ENCODE data around the gene KIF5C.

KIF5C gene

DNA sequence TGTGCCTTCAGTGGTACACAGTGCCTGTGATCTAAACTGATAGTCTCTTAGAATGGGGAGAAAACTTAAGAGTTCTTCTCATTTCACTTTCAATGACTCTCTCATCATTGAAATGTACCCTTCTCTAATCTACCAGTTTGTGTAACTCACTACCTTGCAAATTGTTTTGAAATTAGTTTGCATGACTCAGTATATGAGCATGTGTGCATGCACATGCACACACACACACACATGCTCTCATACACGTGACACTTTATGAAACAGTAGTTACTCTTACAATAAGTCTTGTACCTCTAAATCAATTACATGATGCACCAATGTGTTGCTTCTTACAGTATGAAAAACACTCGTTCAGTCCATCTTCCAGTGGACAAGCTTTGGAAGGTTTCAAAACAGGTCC lies 174.1 kb downstream of the KIF5C start:
- no peak for DNase-seq (ENCODE audit: low spot score)

GRCh38 chr2:149050188-149050587 lies 175.2 kb downstream of the KIF5C start:
- no peak for DNase-seq (ENCODE audit: low spot score)

DNA sequence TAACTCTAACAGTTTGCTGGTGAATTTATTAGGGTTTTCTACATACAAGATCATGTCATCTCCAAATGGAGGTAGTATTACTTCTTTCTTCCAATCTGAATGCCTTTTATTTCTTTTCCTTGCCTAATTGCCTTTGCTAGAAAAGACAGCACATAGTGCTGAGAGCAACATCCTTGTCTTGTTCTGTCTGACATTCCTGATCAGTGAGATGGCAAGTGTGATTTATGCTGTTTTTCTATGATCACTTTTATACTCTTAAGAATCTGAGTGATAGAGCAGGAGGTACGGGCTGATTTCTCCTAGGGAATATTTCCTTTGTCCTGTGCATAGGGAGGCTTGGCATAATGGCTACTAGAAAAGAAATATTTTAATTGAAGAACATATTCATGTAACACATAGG lies 180.7 kb downstream of the KIF5C start:
- no peak for DNase-seq (ENCODE audit: low spot score)

GRCh38 chr2:149056541-149057255 lies 181.7 kb downstream of the KIF5C start:
- no peak for DNase-seq (ENCODE audit: low spot score)

- DNase-seq (ENCODE audit: low spot score) = no peak
Observed at GRCh38 chr2:149057401-149057800, 182.4 kb downstream of the KIF5C start.

GRCh38 chr2:149058936-149059335 lies 183.9 kb downstream of the KIF5C start:
- DNase-seq (ENCODE audit: low spot score) = no peak

DNA sequence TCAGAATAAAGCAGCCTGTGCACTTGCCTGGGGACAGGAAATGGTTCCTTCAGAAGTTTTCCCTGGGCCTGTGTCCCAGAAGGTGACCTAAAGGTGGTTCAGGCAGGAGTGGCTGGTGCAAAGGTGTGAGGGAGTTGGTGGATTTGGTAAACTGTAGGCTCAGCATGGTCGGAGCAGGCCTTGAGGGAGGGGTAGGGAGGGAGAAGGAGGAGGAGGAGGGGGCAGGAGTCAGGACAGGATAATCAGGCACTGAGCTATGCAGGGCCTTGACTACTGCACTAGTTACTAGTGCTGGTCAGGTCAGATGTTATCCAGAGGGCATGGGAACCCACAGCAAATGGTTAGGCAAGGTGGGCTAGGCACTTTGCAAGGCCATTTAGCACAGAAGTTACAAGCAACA lies 184.8 kb downstream of the KIF5C start:
- DNase-seq (ENCODE audit: low spot score) = no peak

- DNase-seq (ENCODE audit: low spot score) = no peak
Observed at GRCh38 chr2:149061133-149061745, 186.2 kb downstream of the KIF5C start.

DNA sequence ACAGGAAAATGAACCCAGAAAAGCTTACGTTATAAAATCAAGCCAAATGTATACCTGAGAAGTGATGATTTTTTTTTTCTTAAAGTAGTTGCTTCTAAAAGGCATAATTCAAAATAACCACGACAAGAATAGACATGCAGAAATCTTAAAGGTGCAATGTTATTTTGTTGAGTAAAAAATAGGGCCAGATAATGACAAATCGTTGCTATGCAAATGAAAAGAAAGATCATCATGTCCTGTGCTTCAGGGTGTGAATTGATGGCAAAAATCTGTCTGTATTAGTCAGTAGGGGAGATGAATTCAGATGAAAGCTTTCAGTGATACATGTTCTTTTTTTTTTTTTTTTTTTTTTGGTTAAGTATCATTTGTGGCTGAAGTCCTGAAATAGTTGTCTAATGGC lies 187.5 kb downstream of the KIF5C start:
- DNase-seq (ENCODE audit: low spot score) = no peak

DNA sequence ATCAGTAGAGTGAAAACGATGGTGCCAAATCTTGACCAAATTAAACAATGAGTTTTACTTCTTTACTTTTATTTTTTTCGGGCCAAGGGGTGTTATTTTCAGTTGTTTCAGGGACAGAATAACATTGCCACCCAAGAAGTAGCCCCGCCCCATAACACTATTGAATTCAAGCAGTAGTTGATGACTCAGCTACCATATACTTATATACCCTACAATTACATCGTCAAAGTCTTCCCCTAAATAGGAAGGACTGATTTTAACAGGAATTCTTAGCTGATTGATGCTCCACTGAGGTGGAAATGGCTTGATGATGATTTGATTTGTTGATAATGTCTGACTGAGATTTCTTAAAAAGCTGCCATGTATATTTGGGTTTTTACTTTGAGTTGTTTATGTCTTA lies 188.2 kb downstream of the KIF5C start:
- no peak for DNase-seq (ENCODE audit: low spot score)

DNA sequence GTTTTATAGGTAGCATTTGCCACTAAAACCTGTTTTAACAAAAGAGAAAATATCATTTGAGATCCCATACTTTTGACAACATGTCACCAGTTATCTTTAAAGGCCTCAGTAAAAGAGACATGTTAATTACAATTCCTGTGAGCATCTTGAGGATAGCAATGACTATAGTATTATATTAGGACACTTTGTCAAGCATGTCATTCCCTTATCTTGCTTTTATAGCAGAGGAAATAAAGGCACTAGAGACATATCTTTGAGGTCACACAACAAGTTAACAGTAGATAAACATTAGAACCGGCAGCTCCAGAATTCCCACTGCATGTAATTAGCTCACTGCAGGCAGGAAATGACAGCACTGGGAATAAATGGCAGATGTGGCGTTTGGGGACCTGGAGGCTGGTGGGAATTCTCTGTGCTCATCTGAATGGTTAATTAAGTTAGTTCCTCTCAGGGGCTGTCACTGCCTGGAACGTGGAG lies 189.4 kb downstream of the KIF5C start:
- DNase-seq (ENCODE audit: low spot score) = no peak

DNA sequence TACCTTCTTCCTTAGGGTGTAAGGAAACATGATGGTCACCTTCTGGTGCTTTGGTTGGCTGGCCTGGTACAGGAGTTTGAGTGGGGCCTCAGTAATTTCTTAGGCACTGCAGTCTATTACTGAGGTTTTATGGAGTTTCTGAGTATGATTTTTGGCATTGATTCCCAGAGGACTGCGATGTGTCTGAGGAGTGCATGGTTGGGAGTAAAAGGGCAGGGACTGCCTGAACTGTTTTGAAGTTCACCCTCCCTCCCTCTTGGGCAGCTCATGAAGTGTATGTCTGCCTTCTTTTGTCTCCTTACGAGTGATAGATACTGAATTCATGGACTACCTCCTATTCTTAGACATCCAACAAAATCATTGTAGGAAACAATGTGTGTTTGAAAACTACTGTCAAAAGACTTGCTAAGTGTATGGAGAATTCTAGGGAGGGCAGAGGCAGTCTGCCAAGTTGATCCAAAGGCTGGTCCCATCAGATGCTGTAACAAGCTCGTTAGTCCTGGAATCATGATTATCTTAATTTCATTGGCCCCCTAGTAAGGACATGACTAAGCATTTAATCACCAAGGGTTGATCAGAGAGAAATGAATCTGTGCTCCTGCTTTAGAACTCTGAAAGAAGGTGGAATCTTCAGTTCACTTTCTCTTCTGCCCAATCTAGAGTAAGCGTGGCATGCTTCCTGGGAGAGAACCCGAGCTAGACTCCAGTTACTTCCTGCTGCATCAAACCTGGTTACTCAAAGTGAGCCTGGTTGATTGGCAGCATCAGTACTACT lies 190.0 kb downstream of the KIF5C start:
- DNase-seq (ENCODE audit: low spot score) = no peak

DNA sequence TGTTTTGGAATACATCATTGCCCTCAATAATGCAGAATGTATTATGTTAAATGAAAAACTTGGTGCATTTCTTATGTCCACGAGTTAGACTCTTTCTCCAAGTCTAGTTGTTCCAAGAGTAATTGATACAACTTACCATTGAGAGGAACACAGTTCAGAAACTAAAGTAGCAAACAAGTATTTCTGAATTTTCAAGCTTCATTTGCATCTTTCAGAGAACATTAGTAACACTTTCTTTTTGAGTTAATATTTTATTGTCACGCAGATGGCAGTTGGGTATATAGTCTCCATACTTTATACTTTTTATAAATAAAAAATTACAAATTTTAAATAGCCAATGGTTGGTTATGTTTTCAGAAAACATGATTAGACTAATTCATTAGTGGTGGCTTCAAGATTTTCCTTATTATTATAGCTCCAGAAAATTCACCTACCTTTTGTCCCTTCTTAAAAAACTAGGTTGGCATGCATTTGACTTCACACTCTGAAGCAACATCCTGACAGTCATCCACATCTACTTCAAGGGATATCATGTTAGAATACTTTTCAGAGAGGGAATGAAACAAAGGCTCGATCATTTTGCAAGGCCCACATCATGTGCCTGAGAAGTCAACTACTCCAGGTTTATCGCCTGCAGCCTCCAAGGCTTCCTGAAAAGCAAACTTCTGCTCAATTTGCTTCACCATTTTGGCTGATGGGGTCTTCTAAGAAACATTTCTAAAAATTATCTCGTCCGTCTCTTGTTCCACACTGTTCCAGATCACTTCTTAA lies 193.4 kb downstream of the KIF5C start:
- no peak for DNase-seq (ENCODE audit: low spot score)

DNA sequence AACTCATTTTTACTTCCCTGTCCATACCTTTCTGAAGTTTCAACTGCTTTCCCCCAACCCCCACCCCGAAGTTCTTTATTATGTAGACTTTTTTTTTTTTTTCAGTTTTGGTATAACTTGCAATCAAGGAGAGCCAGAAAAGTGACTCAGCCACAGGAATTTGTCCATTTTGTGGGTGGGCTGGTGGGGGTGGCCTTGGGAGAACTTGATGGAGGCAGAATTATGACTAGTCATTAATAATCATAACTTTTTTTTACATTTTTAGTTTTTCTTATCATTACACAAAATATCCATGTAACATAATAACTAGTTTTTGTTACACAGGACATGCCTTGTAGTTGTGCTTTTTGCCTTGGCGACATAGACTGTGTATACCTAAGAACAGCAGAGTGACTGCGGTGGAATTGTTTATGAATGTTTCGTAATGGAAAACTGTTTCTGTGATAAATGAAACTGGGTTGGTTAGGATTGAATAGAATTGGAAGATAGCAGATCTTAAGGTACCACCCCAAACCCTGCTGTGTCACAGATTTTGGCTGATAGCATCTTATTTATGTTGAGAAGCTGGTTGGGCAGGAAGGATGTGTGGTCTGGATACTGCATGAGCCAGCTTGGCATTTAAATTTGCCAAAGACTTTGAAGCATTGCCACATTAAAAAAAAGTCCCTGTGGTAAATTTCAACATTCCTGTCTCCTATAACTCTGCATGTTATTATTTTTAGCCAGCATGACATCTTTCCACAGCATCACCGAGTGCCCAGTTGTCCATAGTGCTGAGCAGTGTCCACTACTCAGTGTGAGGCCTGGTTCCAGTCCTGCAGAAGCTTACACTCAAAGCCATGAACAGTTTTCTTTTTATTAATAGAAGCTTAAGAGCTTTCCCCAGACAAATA lies 194.2 kb downstream of the KIF5C start:
- no peak for DNase-seq (ENCODE audit: low spot score)

DNA sequence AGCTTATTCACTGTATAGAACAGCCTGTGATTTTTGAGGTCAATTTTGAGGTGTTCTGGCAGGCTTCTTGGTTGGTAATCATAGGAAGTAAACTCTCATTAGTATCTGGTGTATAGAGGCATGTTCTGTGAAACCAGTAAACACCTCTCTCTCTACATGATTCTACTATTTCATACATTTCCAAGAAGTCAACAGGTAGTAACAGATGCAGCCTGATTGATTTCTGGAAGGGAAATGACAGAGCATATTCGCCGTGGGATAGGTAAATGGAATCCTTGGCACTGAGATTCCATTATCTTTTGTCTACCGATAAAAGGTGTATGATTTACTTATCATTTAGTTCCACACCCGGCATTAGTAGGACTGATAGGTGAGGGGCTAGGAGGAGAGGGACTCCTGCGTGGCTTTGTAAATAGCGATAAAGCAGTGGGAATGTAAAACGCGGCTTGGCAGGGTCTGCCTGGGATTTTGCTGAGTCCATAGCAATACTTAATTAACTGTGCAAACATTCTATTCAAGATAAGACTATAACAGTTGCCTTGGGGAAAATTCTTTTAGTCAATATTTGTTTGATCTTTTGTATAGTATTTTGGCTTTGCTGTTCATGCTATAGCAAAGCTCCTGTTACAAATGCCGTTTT lies 195.8 kb downstream of the KIF5C start:
- no peak for DNase-seq (ENCODE audit: low spot score)

GRCh38 chr2:149075105-149075504 lies 200.1 kb downstream of the KIF5C start:
- DNase-seq (ENCODE audit: low spot score) = no peak

DNA sequence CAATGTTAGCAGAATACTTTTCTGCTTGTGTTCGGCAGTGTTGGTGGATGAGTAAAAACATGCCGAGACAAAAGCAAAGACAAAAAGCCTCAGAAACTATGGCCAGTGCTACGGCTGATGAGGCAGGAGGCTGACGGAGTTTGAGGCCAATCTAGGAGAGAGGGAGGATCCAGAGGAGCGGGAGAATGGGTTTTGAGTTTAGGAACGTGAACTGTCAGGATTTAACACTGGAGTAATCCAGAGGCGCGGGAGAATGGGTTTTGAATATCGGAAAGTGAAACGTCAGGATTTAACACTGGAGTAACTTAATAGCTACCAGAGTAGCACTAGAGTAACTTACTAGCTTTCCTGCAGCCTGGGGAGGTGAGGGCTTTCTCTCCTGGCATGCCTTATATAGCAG lies 200.8 kb downstream of the KIF5C start:
- no peak for DNase-seq (ENCODE audit: low spot score)

Data from hematopoietic multipotent progenitor cell treated with erythropoietin and hydrocortisone succinate and interleukin-3 and kit ligand, for 15 days (in vitro differentiated cells).